ENCODE measurements around the gene ZNF92.

ZNF92 gene

GRCh38 chr7:65354263-65354662, 19.4 kb upstream of the ZNF92 start:
- Histone ChIP-seq H3K27me3 (replicated peaks in 2 of 5; ENCODE audit: control insufficient read depth in 4 of 5, insufficient read depth in 5 of 5, low read length in 4 of 5) (peaks cover 0 to 4% (median 0%) of the 10 kb centered on the region in 5 experiments), H3K9me3 (ENCODE audit: control extremely low read depth in 1 of 5, control insufficient read depth in 4 of 5, insufficient read depth in 2 of 5, low read depth in 1 of 5, low read length in 4 of 5) (no peaks in the 10 kb centered on the region), H3K4me3 (ENCODE audit: control insufficient read depth in 1 of 7, extremely low read depth in 1 of 7, insufficient read depth in 4 of 7, low read depth in 2 of 7, low read length in 6 of 7) (no peak overlapping the region), H3K36me3 (ENCODE audit: control insufficient read depth in 4 of 4, insufficient read depth in 4 of 4, low read length in 3 of 4) (no peaks in the 10 kb centered on the region), H3K4me1 (ENCODE audit: control extremely low read depth in 1 of 4, control insufficient read depth in 4 of 4, insufficient read depth in 4 of 4, low read length in 3 of 4) (no peaks in the 10 kb centered on the region), H3K27ac (ENCODE audit: insufficient read depth in 1 of 2, low read depth in 1 of 2, low read length in 2 of 2, poor library complexity in 1 of 2, severe bottlenecking in 2 of 2) (no peak overlapping the region)
- 88% methylated on average over 1 of the region's 4 CpGs for WGBS (ENCODE audit: insufficient coverage)
- DNase-seq, result no peak
- ChIA-PET POLR2A (no interaction called here), CTCF (no interaction called here)

- CTCF ChIA-PET, result no interaction called here
- Histone ChIP-seq H3K27me3 (replicated peaks in 2 of 5; ENCODE audit: control insufficient read depth in 4 of 5, insufficient read depth in 5 of 5, low read length in 4 of 5) (no peaks in the 10 kb centered on the region), H3K27ac (ENCODE audit: insufficient read depth in 1 of 2, low read depth in 1 of 2, low read length in 2 of 2, poor library complexity in 1 of 2, severe bottlenecking in 2 of 2) (no peak overlapping the region), H3K4me1 (ENCODE audit: control extremely low read depth in 1 of 4, control insufficient read depth in 4 of 4, insufficient read depth in 4 of 4, low read length in 3 of 4) (peaks cover 3 to 6% (median 5%) of the 10 kb centered on the region in 4 experiments), H3K9me3 (ENCODE audit: control extremely low read depth in 1 of 5, control insufficient read depth in 4 of 5, insufficient read depth in 2 of 5, low read depth in 1 of 5, low read length in 4 of 5) (no peaks in the 10 kb centered on the region), H3K36me3 (ENCODE audit: control insufficient read depth in 4 of 4, insufficient read depth in 4 of 4, low read length in 3 of 4) (no peaks in the 10 kb centered on the region), H3K4me3 (ENCODE audit: control insufficient read depth in 1 of 7, extremely low read depth in 1 of 7, insufficient read depth in 4 of 7, low read depth in 2 of 7, low read length in 6 of 7) (no peak overlapping the region)
- POLR2A ChIA-PET, result no interaction called here
- 100% methylated on average over 1 of the region's 3 CpGs for WGBS (ENCODE audit: insufficient coverage)
- DNase-seq, result no peak
Observed at GRCh38 chr7:65369843-65370242, 3.8 kb upstream of the ZNF92 start.

- Histone ChIP-seq H3K4me1 (ENCODE audit: control extremely low read depth in 1 of 4, control insufficient read depth in 4 of 4, insufficient read depth in 4 of 4, low read length in 3 of 4) (peaks cover 6 to 13% (median 10%) of the 10 kb centered on the region in 4 experiments), H3K27ac (ENCODE audit: insufficient read depth in 1 of 2, low read depth in 1 of 2, low read length in 2 of 2, poor library complexity in 1 of 2, severe bottlenecking in 2 of 2) (no peak overlapping the region), H3K27me3 (replicated peaks in 2 of 5; ENCODE audit: control insufficient read depth in 4 of 5, insufficient read depth in 5 of 5, low read length in 4 of 5) (no peaks in the 10 kb centered on the region), H3K4me3 (ENCODE audit: control insufficient read depth in 1 of 7, extremely low read depth in 1 of 7, insufficient read depth in 4 of 7, low read depth in 2 of 7, low read length in 6 of 7) (no peak overlapping the region), H3K36me3 (ENCODE audit: control insufficient read depth in 4 of 4, insufficient read depth in 4 of 4, low read length in 3 of 4) (peaks cover 0 to 5% (median 2%) of the 10 kb centered on the region in 4 experiments), H3K9me3 (ENCODE audit: control extremely low read depth in 1 of 5, control insufficient read depth in 4 of 5, insufficient read depth in 2 of 5, low read depth in 1 of 5, low read length in 4 of 5) (no peaks in the 10 kb centered on the region)
- no peak for DNase-seq
- CTCF ChIA-PET, result no interaction called here
- POLR2A ChIA-PET, result no interaction called here
- WGBS (ENCODE audit: insufficient coverage), result 94% methylated on average over 5 of the region's 5 CpGs
Observed at GRCh38 chr7:65371468-65371867, 2.2 kb upstream of the ZNF92 start.

GRCh38 chr7:65379318-65379717, 5.7 kb downstream of the ZNF92 start:
- WGBS (ENCODE audit: insufficient coverage), result 95% methylated on average over 2 of the region's 3 CpGs
- Histone ChIP-seq H3K27ac (ENCODE audit: insufficient read depth in 1 of 2, low read depth in 1 of 2, low read length in 2 of 2, poor library complexity in 1 of 2, severe bottlenecking in 2 of 2) (no peak overlapping the region), H3K27me3 (replicated peaks in 2 of 5; ENCODE audit: control insufficient read depth in 4 of 5, insufficient read depth in 5 of 5, low read length in 4 of 5) (no peaks in the 10 kb centered on the region), H3K9me3 (ENCODE audit: control extremely low read depth in 1 of 5, control insufficient read depth in 4 of 5, insufficient read depth in 2 of 5, low read depth in 1 of 5, low read length in 4 of 5) (peaks cover 0 to 27% (median 3%) of the 10 kb centered on the region in 5 experiments), H3K36me3 (ENCODE audit: control insufficient read depth in 4 of 4, insufficient read depth in 4 of 4, low read length in 3 of 4) (peaks cover 3 to 50% (median 13%) of the 10 kb centered on the region in 4 experiments), H3K4me1 (ENCODE audit: control extremely low read depth in 1 of 4, control insufficient read depth in 4 of 4, insufficient read depth in 4 of 4, low read length in 3 of 4) (peaks cover 9 to 12% (median 10%) of the 10 kb centered on the region in 4 experiments), H3K4me3 (ENCODE audit: control insufficient read depth in 1 of 7, extremely low read depth in 1 of 7, insufficient read depth in 4 of 7, low read depth in 2 of 7, low read length in 6 of 7) (no peak overlapping the region)
- ChIA-PET POLR2A (no interaction called here), CTCF (interaction anchor here (1.2 kb wide), 1 partner anchor 13 kb away, joined by 3 read pairs; no protein-coding TSS in a partner anchor)
- no peak for DNase-seq

GRCh38 chr7:65381742-65382141, 8.1 kb downstream of the ZNF92 start:
- Histone ChIP-seq H3K27ac (ENCODE audit: insufficient read depth in 1 of 2, low read depth in 1 of 2, low read length in 2 of 2, poor library complexity in 1 of 2, severe bottlenecking in 2 of 2) (no peak overlapping the region), H3K27me3 (replicated peaks in 2 of 5; ENCODE audit: control insufficient read depth in 4 of 5, insufficient read depth in 5 of 5, low read length in 4 of 5) (no peaks in the 10 kb centered on the region), H3K4me1 (ENCODE audit: control extremely low read depth in 1 of 4, control insufficient read depth in 4 of 4, insufficient read depth in 4 of 4, low read length in 3 of 4) (peaks cover 0 to 3% (median 0%) of the 10 kb centered on the region in 4 experiments), H3K9me3 (ENCODE audit: control extremely low read depth in 1 of 5, control insufficient read depth in 4 of 5, insufficient read depth in 2 of 5, low read depth in 1 of 5, low read length in 4 of 5) (peaks cover 0 to 32% (median 3%) of the 10 kb centered on the region in 5 experiments), H3K36me3 (ENCODE audit: control insufficient read depth in 4 of 4, insufficient read depth in 4 of 4, low read length in 3 of 4) (peaks cover 3 to 60% (median 11%) of the 10 kb centered on the region in 4 experiments), H3K4me3 (ENCODE audit: control insufficient read depth in 1 of 7, extremely low read depth in 1 of 7, insufficient read depth in 4 of 7, low read depth in 2 of 7, low read length in 6 of 7) (no peak overlapping the region)
- ChIA-PET CTCF (no interaction called here), POLR2A (no interaction called here)
- 100% methylated on average over 2 of the region's 3 CpGs for WGBS (ENCODE audit: insufficient coverage)
- DNase-seq, result no peak

GRCh38 chr7:65382452-65382851, 8.8 kb downstream of the ZNF92 start:
- Histone ChIP-seq H3K4me1 (ENCODE audit: control extremely low read depth in 1 of 4, control insufficient read depth in 4 of 4, insufficient read depth in 4 of 4, low read length in 3 of 4) (peaks cover 0 to 3% (median 0%) of the 10 kb centered on the region in 4 experiments), H3K27ac (ENCODE audit: insufficient read depth in 1 of 2, low read depth in 1 of 2, low read length in 2 of 2, poor library complexity in 1 of 2, severe bottlenecking in 2 of 2) (no peak overlapping the region)
- DNase-seq, result no peak

GRCh38 chr7:65387891-65388290, 14.2 kb downstream of the ZNF92 start:
- Histone ChIP-seq H3K27me3 (replicated peaks in 2 of 5; ENCODE audit: control insufficient read depth in 4 of 5, insufficient read depth in 5 of 5, low read length in 4 of 5) (no peaks in the 10 kb centered on the region), H3K36me3 (ENCODE audit: control insufficient read depth in 4 of 4, insufficient read depth in 4 of 4, low read length in 3 of 4) (peaks cover 9 to 73% (median 22%) of the 10 kb centered on the region in 4 experiments), H3K4me3 (ENCODE audit: control insufficient read depth in 1 of 7, extremely low read depth in 1 of 7, insufficient read depth in 4 of 7, low read depth in 2 of 7, low read length in 6 of 7) (no peak overlapping the region), H3K9me3 (ENCODE audit: control extremely low read depth in 1 of 5, control insufficient read depth in 4 of 5, insufficient read depth in 2 of 5, low read depth in 1 of 5, low read length in 4 of 5) (peaks cover 0 to 28% (median 8%) of the 10 kb centered on the region in 5 experiments), H3K27ac (ENCODE audit: insufficient read depth in 1 of 2, low read depth in 1 of 2, low read length in 2 of 2, poor library complexity in 1 of 2, severe bottlenecking in 2 of 2) (no peak overlapping the region), H3K4me1 (ENCODE audit: control extremely low read depth in 1 of 4, control insufficient read depth in 4 of 4, insufficient read depth in 4 of 4, low read length in 3 of 4) (peaks cover 0 to 1% (median 0%) of the 10 kb centered on the region in 4 experiments)
- CTCF ChIA-PET, result no interaction called here
- POLR2A ChIA-PET, result no interaction called here
- no CpG with 5 or more reads among the region's 2 CpGs for WGBS (ENCODE audit: insufficient coverage)
- DNase-seq, result no peak

More at GRCh38 chr7:65382452-65382851, 8.8 kb downstream of the ZNF92 start:
- H3K4me3 ChIP-seq (ENCODE audit: control insufficient read depth in 1 of 7, extremely low read depth in 1 of 7, insufficient read depth in 4 of 7, low read depth in 2 of 7, low read length in 6 of 7), result no peak overlapping the region
- H3K9me3 ChIP-seq (ENCODE audit: control extremely low read depth in 1 of 5, control insufficient read depth in 4 of 5, insufficient read depth in 2 of 5, low read depth in 1 of 5, low read length in 4 of 5), result peaks cover 0 to 34% (median 5%) of the 10 kb centered on the region in 5 experiments
- 100% methylated on average over 2 of the region's 3 CpGs for WGBS (ENCODE audit: insufficient coverage)
- H3K36me3 ChIP-seq (ENCODE audit: control insufficient read depth in 4 of 4, insufficient read depth in 4 of 4, low read length in 3 of 4), result peaks cover 3 to 65% (median 11%) of the 10 kb centered on the region in 4 experiments
- H3K27me3 ChIP-seq (replicated peaks in 2 of 5; ENCODE audit: control insufficient read depth in 4 of 5, insufficient read depth in 5 of 5, low read length in 4 of 5), result no peaks in the 10 kb centered on the region
- POLR2A ChIA-PET, result no interaction called here
- CTCF ChIA-PET, result no interaction called here

Measured in common myeloid progenitor, CD34-positive (primary cell).